Hematopoietic multipotent progenitor cell treated with erythropoietin and hydrocortisone succinate and interleukin-3 and kit ligand, for 4 days (in vitro differentiated cells): ENCODE measurements around the gene OR2B2.

Source experiments
- DNase-seq: peaks from one replicate; pipeline ENCODE4 v3.0.0-alpha.2; 2015

The OR2B2 gene

DNA sequence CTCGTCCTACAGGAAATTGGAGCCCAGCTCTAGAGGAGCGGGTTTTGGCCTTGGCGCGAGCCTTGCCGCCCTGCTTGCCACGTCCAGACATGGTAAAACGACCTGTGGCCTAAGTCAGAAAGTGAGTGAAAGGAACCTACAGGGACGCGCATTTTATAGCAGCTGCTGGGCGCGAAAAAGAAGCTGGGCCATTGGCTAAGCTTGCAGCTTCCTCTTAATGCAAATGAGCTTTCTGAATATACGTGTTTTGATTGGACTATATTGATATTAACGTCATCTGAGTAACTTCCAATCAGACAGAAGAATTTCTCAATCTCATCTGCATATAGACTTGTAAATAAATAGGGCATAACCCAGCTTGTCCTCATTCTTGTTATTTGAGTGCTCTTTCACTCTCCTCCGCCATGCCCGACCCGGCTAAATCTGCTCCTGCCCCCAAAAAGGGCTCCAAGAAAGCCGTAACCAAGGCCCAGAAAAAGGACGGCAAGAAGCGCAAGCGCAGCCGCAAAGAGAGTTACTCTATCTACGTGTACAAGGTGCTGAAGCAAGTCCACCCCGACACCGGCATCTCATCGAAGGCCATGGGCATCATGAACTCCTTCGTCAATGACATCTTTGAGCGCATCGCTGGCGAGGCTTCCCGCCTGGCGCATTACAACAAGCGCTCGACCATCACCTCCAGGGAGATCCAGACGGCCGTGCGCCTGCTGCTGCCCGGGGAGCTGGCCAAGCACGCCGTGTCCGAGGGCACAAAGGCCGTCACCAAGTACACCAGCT is 18.9 kb downstream of the OR2B2 start:
- DNase-seq, result peak; percentile 98

DNA sequence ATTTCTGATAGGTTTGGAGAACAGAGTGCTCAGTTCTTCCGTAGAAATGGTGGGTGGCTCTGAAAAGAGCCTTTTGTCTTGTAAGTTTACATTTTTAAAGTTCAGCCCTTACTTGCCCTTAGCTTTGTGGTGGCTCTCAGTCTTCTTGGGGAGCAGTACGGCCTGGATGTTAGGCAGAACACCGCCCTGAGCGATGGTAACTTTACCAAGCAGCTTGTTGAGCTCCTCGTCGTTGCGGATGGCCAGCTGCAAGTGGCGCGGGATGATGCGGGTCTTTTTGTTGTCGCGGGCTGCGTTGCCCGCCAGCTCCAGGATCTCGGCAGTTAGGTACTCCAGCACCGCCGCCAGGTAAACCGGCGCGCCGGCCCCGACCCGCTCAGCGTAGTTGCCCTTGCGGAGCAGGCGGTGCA is 19.5 kb downstream of the OR2B2 start:
- no peak for DNase-seq

DNA sequence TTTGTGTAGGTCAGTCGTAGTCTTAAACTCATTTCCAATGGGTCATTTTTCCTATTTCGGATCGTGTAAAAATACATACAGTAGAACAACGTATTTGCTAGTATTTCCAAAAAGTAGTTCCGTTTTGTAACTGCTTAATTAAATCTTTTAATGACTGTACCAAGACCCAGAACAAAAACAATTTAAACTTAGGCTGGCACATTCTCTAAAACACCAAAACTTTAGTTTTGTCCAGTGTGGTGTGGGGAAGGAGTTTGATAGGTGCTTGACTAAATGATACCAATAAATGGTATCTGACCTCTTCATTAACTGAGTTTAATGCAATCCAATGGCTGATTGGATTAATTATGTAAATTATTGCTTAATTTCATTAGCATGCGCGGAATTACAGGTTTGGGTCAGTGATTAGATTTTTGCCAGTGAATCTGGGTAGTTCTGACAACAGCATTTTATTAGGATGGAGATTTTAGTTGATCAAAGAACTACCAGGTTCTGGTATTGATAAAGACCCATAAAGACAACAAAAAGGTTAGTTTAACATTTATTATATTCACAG is 20.8 kb downstream of the OR2B2 start:
- peak; percentile 61 for DNase-seq

- DNase-seq, result peak; percentile 98
These were observed 21.5 kb downstream of the OR2B2 start for GRCh38 chr6:27890445-27891319.

GRCh38 chr6:27889628-27890444 is 22.4 kb downstream of the OR2B2 start:
- DNase-seq, result peak; percentile 89

- no peak for DNase-seq
These were observed 22.9 kb downstream of the OR2B2 start for GRCh38 chr6:27889275-27889627.

- no peak for DNase-seq
These were observed 23.6 kb downstream of the OR2B2 start for GRCh38 chr6:27888566-27888965.

GRCh38 chr6:27886073-27886472 is 26.1 kb downstream of the OR2B2 start:
- peak; percentile 45 for DNase-seq

- DNase-seq, result no peak
These were observed 29.1 kb downstream of the OR2B2 start for GRCh38 chr6:27883136-27883535.

GRCh38 chr6:27882624-27883023 is 29.6 kb downstream of the OR2B2 start:
- DNase-seq, result no peak

DNA sequence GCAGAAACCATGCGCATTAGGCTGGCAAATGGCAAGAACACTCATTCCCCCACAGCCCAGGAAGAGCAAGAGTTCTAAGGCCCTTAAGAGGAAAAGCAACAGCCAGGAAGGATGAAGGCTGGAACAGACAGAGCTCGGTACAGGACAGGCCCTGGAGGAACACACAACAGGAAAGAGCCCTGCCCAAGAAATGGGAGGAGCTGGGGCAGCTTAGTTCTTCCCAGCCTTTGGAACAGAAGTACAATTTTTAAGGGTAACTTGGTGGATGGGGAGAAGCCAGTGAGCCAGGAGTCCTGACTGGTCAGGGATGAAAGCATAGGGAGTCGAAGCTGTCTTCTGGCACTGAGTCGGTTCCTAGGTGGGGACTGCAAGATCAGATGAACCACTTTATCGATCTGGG is 32.4 kb downstream of the OR2B2 start:
- peak; percentile 53 for DNase-seq

- DNase-seq, result peak; percentile 60
These were observed 38.2 kb downstream of the OR2B2 start for GRCh38 chr6:27874016-27874415.

DNA sequence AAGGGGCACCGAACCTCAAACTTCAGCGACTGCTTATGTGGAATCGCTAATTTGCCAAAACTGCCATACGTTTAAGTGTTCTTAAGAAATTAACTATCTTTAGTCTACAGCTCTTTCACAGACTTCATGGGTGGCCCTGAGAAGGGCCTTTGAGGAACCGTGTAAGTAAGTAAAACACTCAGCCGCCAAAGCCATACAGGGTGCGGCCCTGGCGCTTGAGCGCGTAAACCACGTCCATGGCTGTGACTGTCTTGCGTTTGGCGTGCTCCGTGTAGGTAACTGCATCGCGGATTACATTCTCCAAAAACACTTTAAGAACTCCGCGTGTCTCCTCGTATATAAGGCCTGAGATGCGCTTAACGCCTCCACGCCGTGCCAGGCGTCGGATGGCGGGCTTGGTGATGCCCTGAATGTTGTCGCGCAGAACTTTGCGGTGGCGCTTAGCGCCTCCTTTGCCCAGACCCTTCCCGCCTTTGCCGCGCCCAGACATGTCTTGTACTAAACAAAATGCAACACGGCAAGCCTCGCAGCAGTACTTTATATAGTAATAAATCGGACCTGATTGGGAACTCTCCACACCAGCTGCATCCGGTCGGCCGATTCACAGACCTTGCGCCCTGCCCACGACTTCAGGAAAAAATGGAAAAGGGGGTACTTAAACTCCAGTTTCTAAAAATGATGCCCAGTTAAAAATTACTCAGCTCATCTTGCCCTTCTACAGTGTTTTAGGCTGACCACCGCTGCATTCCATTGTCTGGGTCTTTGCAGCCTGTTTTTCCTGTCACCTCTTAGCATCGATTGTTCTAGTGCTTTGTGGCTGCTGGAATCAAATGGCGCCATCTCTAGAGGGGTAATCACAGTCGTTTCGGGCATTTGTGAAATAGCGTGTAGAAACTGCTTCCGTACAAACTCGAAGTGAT is 38.9 kb downstream of the OR2B2 start:
- DNase-seq, result peak; percentile 96

DNA sequence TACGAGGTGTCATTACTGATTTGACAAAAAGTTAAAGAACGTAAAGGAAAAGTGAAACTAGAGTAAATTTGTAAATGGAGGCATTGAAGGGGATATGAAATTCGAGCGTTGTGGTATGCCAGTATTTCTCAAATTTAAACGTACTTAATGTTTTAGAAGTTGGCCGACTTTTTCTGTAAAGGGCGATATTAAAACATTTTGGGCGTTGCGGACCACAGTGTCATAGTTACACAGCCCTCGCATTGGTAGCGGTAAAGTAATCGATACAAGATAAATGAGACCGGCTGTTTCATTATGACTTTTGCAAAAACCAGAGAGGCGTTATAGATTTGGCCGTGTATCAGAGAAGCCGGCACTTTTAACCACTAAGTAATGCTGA is 39.6 kb downstream of the OR2B2 start:
- DNase-seq, result no peak

DNA sequence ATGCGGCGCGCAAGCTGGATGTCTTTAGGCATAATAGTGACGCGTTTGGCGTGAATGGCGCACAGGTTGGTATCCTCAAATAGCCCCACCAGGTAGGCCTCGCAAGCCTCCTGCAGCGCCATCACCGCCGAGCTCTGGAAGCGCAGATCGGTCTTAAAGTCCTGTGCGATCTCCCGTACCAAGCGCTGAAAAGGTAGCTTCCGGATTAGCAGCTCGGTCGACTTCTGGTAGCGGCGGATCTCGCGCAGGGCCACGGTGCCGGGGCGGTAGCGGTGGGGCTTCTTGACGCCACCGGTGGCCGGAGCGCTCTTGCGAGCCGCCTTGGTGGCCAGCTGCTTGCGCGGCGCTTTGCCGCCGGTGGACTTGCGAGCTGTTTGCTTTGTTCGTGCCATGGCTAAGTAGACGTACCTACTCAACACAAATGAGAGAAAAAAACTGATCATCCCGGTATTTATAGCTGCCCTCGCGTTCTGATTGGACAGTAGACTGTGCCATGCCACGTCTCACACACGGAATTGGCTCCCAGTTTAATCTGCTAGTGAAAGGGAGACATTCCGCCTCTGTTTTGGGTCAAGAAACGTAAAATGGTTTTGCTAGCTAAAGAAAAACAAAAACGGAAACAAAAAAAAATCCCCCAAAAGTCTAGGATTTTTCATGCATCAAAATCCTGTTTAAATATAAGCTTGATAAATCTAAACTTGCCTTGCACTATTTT is 40.1 kb downstream of the OR2B2 start:
- peak; percentile 98 for DNase-seq

DNA sequence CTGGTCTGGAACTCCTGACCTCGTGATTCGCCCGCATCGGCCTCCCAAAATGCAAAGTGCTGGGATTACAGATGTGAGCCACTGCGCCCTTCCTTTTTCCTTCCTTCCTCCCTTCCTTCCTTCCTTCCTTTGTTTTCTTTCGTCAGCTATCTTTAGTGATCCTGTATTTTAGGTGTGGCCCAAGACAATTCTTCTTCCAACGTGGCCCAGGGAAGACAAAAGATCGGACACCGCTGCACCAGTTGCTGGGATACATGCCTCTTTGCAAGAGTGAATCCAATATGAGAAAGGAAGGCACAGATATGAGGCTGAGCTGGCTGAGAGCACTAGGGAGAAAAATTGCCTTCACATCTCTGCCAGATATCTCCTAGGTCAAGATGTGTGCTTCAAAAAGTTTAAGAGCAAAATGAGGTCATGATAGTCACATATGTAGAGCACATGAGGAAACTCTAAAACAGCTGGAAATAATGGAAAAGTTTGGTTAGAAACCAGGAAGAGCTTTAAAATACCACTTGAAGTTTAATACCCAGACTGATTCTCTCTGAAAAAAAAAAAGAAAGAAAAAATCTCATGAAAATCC is 41.8 kb downstream of the OR2B2 start:
- DNase-seq, result peak; percentile 59

DNA sequence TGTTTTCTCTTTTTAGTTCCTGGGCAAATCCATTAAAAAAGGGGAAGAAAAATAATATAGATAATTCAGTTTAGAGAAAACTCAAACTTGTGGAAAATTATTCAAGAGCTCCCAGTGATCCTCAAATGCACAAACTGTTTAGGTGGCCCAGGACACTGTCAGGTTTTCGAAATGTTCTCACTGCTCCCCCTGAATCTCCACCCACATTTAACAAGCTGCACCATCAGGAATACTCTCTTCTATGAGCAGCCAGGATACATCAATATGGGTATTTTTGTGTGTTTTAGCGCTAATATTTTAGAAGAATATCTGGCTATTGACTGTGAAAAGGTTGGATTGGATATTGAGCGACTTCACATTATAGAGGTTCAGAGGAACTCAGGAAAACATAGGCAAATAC is 43.9 kb downstream of the OR2B2 start:
- peak; percentile 54 for DNase-seq

DNA sequence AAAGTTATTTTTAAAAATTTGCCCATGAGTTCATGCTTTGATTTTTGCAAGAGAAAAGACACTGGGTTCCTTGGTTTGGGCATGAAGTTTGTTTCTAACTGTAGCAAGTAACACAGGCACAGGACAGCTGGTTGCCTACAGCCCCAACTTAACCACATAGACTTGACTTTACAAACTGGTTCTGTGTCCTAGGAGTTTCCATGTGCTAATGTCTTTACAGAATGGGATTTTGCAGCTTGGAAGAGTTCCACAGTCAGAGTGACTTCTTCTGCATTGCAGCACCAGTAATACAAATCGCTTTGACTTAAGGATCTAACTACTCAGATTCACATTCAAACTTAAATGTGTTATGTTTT is 44.3 kb downstream of the OR2B2 start:
- peak; percentile 70 for DNase-seq

GRCh38 chr6:27867051-27867944 is 44.9 kb downstream of the OR2B2 start:
- peak; percentile 97 for DNase-seq
